Esophagus mucosa (tissue), 1 donor: ENCODE measurements around the gene TMED10. TPM values are rescaled to one million over a fixed set of nuclear protein-coding genes. Genes with fewer than 3 reads are reported as not detected.

ENCODE experiments used
- ATAC-seq: fragments of 200-7000 bp; cut with Tn5 transposase; one replicate; pipeline ENCODE4 v1.9.1; 2020
- total RNA-seq: library from RNA; stranded (reverse); gene quantifications from one replicate; pipeline ENCODE4 v1.2.4, GENCODE V29; 2023
- donor health status: DM: yes; HTN: yes; CAD: no.

TMED10 gene
- total RNA-seq, 1 donor from 2014 or later: 293 TPM

DNA sequence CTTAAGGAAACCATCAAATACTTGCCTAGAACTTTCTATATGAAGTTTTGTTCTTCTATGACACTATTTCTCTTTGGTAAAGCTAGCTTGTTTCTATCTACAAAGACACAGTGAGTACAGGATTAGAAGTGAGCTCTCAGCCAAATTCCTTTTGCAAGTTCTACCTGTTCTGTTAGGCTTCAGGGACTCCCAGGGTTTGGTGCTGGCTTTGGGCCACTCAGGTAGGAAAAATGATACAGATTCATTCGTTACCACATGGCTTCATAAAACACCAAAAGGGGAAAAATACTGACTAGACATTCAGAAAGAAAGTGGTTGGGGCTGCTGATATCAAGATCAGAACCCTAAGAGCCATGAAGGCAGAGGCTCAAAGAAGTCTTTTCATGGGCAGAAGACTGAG lies 93.1 kb downstream of the TMED10 start:
- peak; percentile 34 for ATAC-seq

DNA sequence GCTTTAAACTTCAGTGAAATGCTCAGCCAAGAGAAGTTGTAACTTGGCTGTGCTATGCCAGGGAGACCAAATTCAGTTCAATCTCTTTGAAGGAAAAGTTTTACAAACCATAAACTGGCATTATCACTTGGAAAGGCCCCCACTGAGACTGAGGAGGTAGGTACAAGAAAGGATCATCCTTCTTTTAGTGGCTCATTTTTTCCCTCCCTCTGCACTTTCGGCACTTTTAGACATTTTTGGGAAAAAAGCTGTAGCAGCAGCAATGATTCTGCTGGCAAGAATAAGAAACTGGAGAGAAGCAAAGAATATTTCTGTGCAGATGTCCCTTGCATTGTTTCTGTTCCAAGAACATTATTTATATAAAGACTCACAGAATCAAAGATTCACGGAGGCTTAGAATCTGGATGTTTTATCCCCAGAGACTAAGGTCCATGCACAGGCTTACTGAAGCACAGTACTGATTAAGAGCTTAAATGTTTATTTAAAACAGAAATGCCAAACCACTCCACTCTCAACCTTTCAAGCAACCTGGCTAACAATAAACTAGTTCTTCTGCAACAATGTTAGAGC lies 94.7 kb downstream of the TMED10 start:
- ATAC-seq: no peak

Other genes starting within 250 kb of the TMED10 start
- 4.1 TPM for gene PGF, start 221.0 kb downstream of the TMED10 start, total RNA-seq
- gene EIF2B2, start 173.7 kb downstream of the TMED10 start, total RNA-seq: 38.7 TPM
- 10.6 TPM for gene MLH3, start 125.1 kb downstream of the TMED10 start, total RNA-seq
- 8.3 TPM for gene ACYP1, start 112.6 kb downstream of the TMED10 start, total RNA-seq
- 1.1 TPM for gene ZC2HC1C, start 107.0 kb downstream of the TMED10 start, total RNA-seq
- 31.2 TPM for gene NEK9, start 49.6 kb downstream of the TMED10 start, total RNA-seq
- 125 TPM for gene FOS, start 102.2 kb upstream of the TMED10 start, total RNA-seq